ENCODE measurements around the gene IRAK1.

DNA sequence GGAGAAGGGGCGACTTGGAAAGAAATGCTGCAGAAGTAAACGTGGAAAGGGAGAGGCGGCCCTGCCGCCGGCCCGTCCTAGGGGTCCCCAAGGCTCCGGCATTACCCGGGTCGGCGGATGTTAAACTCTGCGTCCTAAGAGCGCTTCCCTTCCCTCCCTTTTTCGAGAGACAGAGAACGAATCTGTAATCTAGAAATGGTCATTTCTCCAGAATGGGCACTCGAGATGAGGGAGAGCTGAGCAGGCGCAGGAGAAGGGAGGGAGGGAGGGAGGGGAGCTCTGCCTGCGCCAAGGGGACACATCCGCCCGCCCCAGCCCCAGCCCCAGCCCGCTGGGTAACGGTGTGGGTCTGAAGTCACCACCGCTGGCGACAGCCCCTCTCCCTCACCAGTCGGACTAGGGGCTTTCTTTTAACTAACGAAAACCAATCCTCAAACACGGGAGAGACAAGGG is 49.8 kb downstream of the IRAK1 start:
- TF ChIP-seq POLR2AphosphoS5 (IDR thresholded peaks at IDR 0.05; ENCODE audit: low read depth, low read length), result no peak
- no peak for TF ChIP-seq CTCF (IDR thresholded peaks at IDR 0.05)

Data from Panc1 (cell line).